ENCODE measurements around the gene TMEM132D.

- no peak for TF ChIP-seq POLR2A (IDR thresholded peaks at IDR 0.05; ENCODE audit: low read depth, low read length)
- TF ChIP-seq EZH2 (IDR thresholded peaks at IDR 0.05; ENCODE audit: borderline replicate concordance, low read depth, low read length, severe bottlenecking) = no peak
- TF ChIP-seq POLR2AphosphoS5 (IDR thresholded peaks at IDR 0.05; ENCODE audit: insufficient read depth, low read depth, low read length) = no peak
- TF ChIP-seq, protein P1, sequence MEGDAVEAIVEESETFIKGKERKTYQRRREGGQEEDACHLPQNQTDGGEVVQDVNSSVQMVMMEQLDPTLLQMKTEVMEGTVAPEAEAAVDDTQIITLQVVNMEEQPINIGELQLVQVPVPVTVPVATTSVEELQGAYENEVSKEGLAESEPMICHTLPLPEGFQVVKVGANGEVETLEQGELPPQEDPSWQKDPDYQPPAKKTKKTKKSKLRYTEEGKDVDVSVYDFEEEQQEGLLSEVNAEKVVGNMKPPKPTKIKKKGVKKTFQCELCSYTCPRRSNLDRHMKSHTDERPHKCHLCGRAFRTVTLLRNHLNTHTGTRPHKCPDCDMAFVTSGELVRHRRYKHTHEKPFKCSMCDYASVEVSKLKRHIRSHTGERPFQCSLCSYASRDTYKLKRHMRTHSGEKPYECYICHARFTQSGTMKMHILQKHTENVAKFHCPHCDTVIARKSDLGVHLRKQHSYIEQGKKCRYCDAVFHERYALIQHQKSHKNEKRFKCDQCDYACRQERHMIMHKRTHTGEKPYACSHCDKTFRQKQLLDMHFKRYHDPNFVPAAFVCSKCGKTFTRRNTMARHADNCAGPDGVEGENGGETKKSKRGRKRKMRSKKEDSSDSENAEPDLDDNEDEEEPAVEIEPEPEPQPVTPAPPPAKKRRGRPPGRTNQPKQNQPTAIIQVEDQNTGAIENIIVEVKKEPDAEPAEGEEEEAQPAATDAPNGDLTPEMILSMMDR (IDR thresholded peaks at IDR 0.05; ENCODE audit: extremely low read depth in 1 of 2, insufficient read depth in 1 of 2, low read depth in 1 of 2, low read length in 2 of 2) = no peak
- TF ChIP-seq FOS (IDR thresholded peaks at IDR 0.05; ENCODE audit: borderline replicate concordance, insufficient read depth, low read length) = no peak
These were observed 368.7 kb downstream of the TMEM132D start for GRCh38 chr12:129534966-129535750.
